ENCODE results near the gene LOXL1.

LOXL1 gene

GRCh38 chr15:73899197-73900094, 26.8 kb upstream of the LOXL1 start:
- no peak for DNase-seq (ENCODE audit: low read depth in 1 of 2, low spot score in 1 of 2)

DNA sequence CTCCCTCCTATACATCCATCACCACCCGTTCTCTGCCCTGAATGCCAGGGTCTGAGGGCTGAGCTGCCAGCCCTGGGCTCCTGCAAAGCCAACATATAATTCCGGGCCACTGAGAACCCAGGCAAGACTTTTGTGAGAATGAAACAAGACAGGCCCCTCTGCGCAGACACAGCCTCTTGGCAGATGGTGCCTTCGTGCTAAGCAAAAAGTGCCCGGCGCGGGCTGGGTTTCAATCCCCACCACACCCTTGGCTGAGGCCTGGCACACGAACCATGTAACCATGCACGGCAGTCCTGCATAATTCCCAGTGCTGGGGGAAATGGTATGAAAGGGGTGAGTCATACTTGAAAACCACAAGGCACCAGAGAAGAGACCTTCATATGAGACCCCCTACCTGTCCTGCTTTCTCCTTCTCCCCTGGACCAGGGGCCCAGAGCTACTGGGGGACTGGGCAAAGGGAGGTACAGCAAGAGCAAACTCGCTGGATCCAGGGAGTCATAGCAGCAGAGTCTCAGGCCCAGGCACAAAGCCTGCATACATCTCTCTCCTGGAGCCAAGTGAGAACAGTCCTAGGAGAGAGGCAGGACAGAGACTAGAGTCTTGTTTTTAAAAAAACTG, 26.1 kb upstream of the LOXL1 start:
- DNase-seq (ENCODE audit: low read depth in 1 of 2, low spot score in 1 of 2), result no peak

GRCh38 chr15:73901126-73901810, 25.0 kb upstream of the LOXL1 start:
- no peak for DNase-seq (ENCODE audit: low read depth in 1 of 2, low spot score in 1 of 2)

DNA sequence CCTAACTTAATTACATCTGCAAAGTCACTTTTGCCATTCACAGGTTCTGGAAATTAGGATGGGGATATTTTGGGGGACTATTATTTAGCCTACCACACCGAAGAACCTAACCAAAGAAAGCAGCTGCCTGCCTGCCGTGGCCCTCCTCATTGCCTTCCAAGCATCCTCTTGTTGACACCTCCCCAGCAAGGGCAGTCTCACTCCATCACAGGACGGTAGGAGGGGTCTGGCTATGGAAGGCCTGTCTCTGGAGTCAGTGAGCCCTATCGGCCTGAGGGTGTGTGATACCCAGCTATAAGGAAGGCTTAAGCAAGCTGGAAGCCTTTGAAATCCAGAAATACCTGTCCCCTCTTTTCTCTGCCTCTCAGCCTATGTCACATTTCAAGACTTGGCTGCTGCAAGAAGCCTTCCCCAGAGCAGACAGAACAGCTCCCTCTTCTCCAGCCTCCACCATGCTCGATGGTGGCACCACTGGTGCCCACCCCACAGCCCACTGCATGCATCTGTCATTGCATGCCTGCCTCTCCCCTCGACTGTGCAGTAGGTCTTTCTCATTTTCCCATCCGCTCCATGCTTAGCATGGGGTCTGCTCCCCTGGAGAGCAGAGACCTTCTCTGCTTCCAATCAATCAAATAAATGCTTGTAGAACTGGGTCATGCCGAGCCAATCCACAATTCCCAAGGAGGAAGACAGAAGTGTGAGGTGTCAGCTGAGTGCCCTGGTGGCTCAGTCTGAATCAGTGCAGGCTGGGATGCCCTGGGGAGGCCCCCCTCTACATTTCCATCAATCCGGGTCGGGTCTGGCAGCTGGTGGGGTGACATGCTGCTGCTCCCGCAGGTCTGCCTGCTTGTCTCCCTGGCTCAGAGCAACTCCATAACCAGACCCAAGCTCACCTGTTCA, 23.9 kb upstream of the LOXL1 start:
- no peak for DNase-seq (ENCODE audit: low read depth in 1 of 2, low spot score in 1 of 2)

DNA sequence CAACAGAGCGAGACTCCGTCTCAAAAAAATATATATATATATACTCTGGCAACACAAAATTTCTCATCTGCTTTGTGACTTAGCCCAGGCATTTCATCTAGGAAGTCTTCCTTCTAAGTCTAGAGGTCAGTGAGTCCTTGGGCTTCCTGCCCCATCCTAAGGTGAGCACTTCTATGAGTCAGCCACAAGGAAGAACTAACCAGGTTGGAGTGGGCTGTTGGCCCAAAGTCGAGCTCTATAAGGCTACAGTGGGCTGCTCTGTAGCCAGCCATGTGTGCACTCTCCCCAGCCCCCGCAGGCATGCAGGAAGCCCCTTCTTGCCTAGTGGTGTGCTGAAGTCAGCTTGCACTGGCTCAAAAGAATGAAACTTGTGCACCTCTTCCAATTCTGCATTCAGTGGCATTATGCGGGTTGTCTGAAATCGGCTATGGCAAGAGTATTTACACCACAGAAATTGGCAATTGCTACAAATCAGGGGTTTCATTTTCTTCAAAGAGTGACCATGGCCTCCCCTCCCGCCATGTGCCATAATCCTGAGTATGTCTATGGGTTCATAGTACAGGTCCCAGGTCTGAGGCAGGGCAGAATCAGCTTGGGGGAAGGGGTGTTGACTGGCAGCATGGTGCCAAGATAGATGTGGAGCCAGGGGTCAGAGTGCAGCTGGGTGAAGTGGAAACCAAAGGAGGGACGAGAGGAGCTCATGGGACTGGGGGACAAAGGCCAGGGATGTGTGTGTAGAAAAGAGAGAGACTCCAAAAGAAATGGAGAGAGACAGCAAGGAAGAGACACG, 22.0 kb upstream of the LOXL1 start:
- DNase-seq (ENCODE audit: low read depth in 1 of 2, low spot score in 1 of 2), result no peak

- no peak for DNase-seq (ENCODE audit: low read depth in 1 of 2, low spot score in 1 of 2)
Observed at GRCh38 chr15:73905225-73905827, 20.9 kb upstream of the LOXL1 start.

GRCh38 chr15:73906346-73907034, 19.8 kb upstream of the LOXL1 start:
- no peak for DNase-seq (ENCODE audit: low read depth in 1 of 2, low spot score in 1 of 2)

DNA sequence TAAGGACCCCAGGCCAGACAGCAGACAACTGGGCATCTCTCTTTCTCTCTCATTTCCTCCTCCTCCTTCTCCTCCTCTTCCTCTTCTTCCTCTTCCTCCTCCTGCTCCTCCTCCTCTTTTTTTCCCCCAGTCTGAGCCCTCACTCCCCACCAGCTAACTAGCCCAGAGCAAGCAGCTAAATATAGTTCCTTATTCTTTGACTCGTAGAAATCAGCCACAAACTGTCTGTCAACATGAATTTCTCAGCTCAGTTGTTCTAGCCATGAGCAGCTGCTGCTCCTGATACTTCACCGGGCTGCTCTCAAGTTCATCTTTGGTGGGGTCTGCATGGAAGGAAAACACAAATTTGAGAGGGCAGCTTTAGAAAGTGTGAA, 19.2 kb upstream of the LOXL1 start:
- no peak for DNase-seq (ENCODE audit: low read depth in 1 of 2, low spot score in 1 of 2)

- peak; percentile 44 to 63 for DNase-seq (ENCODE audit: low read depth in 1 of 2, low spot score in 1 of 2)
Observed at GRCh38 chr15:73908030-73908821, 18.0 kb upstream of the LOXL1 start.

DNA sequence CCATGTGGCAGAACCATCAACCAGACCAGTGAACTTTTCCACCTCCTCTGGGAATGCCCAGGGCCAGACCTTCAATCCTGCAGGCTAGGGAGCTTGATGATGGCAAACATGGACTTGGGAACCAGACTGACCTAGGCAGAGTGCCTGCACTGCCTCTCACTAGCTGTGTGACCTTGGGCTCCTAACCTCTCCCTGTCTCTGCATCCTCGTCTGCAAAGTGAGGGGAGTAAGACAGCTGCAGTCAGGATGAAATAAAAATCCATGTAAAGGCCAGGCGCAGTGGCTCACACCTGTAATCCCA, 17.5 kb upstream of the LOXL1 start:
- DNase-seq (ENCODE audit: low read depth in 1 of 2, low spot score in 1 of 2), result no peak

- DNase-seq (ENCODE audit: low read depth in 1 of 2, low spot score in 1 of 2), result no peak
Observed at GRCh38 chr15:73909651-73910050, 16.6 kb upstream of the LOXL1 start.

DNA sequence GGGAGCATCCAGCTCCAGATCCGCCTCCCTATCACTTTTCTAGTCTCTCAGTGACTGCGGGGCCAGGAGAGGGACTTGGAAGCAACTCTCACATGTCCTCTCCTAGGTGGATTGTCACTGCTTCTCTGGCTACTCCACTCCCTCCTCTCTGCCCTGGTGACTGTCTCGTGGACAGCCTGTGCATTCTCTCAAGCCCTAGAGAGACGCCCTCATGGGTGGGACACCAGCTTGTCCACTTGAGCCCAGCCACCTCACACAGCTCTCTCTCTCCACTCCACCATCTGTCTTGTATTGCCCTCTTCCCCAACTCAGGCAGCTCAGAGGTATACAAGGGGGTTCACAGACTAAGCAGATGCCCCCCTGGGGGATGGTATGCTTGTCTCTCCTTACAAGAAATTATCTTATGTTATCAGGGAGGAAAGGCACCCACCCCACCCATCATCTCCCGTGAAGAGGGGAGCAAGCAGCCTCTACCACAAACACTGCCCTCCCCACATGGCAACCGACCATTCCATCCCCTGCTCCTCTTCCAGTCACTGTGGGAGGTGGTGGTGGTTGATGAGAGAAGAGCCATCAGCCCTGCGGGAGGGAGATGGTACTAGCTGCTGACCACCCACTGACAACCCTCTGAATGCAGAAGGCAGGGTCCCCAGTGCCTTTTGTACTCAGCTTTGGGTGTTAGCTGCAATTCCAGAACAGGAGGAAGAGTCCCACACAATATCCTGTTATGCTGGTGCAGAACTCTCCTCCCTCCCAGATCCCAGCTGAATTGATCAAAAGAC, 15.5 kb upstream of the LOXL1 start:
- no peak for DNase-seq (ENCODE audit: low read depth in 1 of 2, low spot score in 1 of 2)

DNA sequence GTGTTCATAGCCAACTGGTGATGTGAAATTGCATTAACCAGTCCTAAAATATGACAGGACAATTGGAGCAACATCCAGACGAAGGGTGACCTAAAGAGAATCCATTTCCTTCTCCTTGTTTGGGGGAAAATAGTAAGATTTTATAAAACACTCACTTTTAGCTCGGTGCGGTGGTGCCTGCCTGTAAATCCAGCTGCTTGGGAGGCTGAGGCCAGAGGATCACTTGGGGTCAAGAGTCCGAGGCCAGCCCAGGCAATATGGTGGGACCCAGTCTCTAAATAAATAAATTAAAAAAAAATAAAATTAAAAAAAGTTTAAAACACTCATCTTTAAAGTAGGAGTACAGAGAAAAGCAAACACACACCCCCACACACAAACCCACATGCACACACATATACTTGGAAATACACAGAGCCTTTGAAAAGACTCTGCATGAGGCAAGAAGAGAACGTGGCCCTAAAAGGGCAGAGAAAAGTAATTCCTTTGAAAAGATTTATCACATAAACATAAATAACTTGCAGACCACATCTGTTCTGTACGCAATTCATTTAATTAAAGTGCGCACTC, 14.1 kb upstream of the LOXL1 start:
- DNase-seq (ENCODE audit: low read depth in 1 of 2, low spot score in 1 of 2), result no peak

- DNase-seq (ENCODE audit: low read depth in 1 of 2, low spot score in 1 of 2), result no peak
Observed at GRCh38 chr15:73914145-73914544, 12.1 kb upstream of the LOXL1 start.

- DNase-seq (ENCODE audit: low read depth in 1 of 2, low spot score in 1 of 2), result no peak
Observed at GRCh38 chr15:73915082-73915481, 11.2 kb upstream of the LOXL1 start.

GRCh38 chr15:73918784-73919183, 7.5 kb upstream of the LOXL1 start:
- no peak for DNase-seq (ENCODE audit: low read depth in 1 of 2, low spot score in 1 of 2)

DNA sequence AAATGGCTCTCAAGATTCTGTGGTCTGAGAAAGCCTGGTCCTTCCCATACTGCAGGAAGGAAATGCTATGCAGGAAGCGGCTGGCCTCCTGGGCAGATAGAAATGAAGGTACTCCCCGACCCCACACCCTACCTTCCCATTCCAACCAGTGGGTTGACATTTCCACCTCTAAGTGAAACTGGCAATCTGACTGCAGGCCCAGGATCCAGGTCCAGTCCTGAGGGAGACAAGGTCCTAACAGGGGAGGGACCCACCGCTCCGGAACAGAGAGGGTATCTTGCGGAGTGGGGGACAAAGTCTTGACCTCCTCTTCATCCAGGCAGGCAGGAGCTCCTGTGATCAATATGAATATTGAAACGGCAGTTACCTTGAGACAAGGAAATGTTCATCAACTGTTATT, 6.6 kb upstream of the LOXL1 start:
- DNase-seq (ENCODE audit: low read depth in 1 of 2, low spot score in 1 of 2), result no peak

All from stimulated activated CD4-positive, alpha-beta T cell treated with anti-CD3 and anti-CD28 coated beads, Interleukin-15, amount 100 ng/mL, for 1 hour (primary cell).